Large intestine (tissue), 3 donors: ENCODE results near the gene LCN9. TPM values are rescaled to one million over a fixed set of nuclear protein-coding genes. Genes with fewer than 3 reads are reported as not detected.

Experiments
- DNase-seq, 2 donors: peaks; one replicate each; pipeline versions ENCODE4 v3.0.0 to v3.0.0-alpha.2; 2013
- H3K27ac ChIP-seq: one replicate; pipeline ENCODE4 v1.5.1; 2013; ENCODE audit warnings: low read length
- H3K27me3 ChIP-seq: 2 replicates; pipeline ENCODE4 v1.6.1; 2013; ENCODE audit warnings: low read length; ENCODE audit not compliant: control insufficient read depth, insufficient read depth
- H3K36me3 ChIP-seq: 2 replicates; pipeline ENCODE4 v1.6.1; 2013; ENCODE audit warnings: low read length; ENCODE audit not compliant: control insufficient read depth, insufficient read depth
- H3K4me1 ChIP-seq: one replicate; pipeline ENCODE4 v1.6.1; 2013; ENCODE audit warnings: low read length; ENCODE audit not compliant: control insufficient read depth, insufficient read depth
- H3K4me3 ChIP-seq: one replicate; pipeline ENCODE4 v1.5.1; 2013; ENCODE audit warnings: low read length
- H3K9me3 ChIP-seq: one replicate; pipeline ENCODE4 v1.6.1; 2013; ENCODE audit warnings: mild to moderate bottlenecking, low read depth, low read length, moderate library complexity; ENCODE audit not compliant: control insufficient read depth
- WGBS: methylation state at CpG from one replicate; pipeline ENCODE4 v1.1.5; 2013; ENCODE audit warnings: low lambda C conversion rate; ENCODE audit not compliant: insufficient coverage; 5-methylcytosine and 5-hydroxymethylcytosine counted together
- polyA plus RNA-seq: library from polyadenylated mRNA; unstranded; fragments of 120-200 nt; gene quantifications from one replicate; pipeline ENCODE4 v1.2.1, GENCODE V29; 2013

LCN9 gene
- polyA plus RNA-seq, 1 donor: not detected

GRCh38 chr9:135648494-135649410, 14.4 kb upstream of the LCN9 start:
- H3K4me1 ChIP-seq: no peaks in the 10 kb centered on the region
- peaks cover 5% of the 10 kb centered on the region for H3K9me3 ChIP-seq
- H3K4me3 ChIP-seq: no peak overlapping the region
- no peaks in the 10 kb centered on the region for H3K27me3 ChIP-seq
- WGBS: 100% methylated on average over 2 of the region's 10 CpGs
- no peak for DNase-seq
- no peaks in the 10 kb centered on the region for H3K36me3 ChIP-seq
- no peak overlapping the region for H3K27ac ChIP-seq

- Histone ChIP-seq H3K27me3 (no peaks in the 10 kb centered on the region), H3K4me1 (no peaks in the 10 kb centered on the region), H3K36me3 (no peaks in the 10 kb centered on the region), H3K9me3 (peaks cover 5% of the 10 kb centered on the region), H3K27ac (no peak overlapping the region), H3K4me3 (no peak overlapping the region)
- DNase-seq: no peak
- no CpG with 5 or more reads among the region's 2 CpGs for WGBS
These were observed 13.6 kb upstream of the LCN9 start for GRCh38 chr9:135649508-135649907.

DNA sequence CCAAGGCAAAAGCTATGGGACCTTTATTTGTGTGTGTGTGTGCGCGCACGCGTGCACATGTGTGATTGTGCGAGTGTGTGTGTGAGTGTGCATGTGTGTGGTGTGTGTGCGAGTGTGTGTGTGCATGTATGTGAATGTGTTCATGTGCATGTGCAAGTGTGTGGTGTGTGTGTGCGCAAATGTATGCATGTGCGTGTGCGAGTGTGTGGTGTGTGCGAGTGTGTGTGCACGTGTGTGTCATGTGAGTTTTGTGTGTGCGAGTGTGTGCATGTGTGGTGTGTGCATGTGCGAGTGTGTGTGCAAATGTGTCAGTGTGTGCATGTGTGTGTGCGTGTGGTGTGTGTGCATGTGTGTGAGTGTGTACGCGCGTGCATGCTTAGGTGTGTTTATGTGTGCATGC, 12.7 kb upstream of the LCN9 start:
- Histone ChIP-seq H3K27me3 (no peaks in the 10 kb centered on the region), H3K4me3 (no peak overlapping the region), H3K36me3 (no peaks in the 10 kb centered on the region), H3K4me1 (no peaks in the 10 kb centered on the region), H3K9me3 (peaks cover 5% of the 10 kb centered on the region), H3K27ac (no peak overlapping the region)
- DNase-seq: no peak
- 100% methylated on average over 1 of the region's 17 CpGs for WGBS

GRCh38 chr9:135655317-135655716, 7.8 kb upstream of the LCN9 start:
- WGBS: no CpG with 5 or more reads among the region's 8 CpGs
- no peak for DNase-seq
- H3K36me3 ChIP-seq: no peaks in the 10 kb centered on the region
- no peak overlapping the region for H3K4me3 ChIP-seq
- H3K27me3 ChIP-seq: no peaks in the 10 kb centered on the region
- H3K4me1 ChIP-seq: no peaks in the 10 kb centered on the region
- H3K9me3 ChIP-seq: peaks cover 4% of the 10 kb centered on the region
- no peak overlapping the region for H3K27ac ChIP-seq

DNA sequence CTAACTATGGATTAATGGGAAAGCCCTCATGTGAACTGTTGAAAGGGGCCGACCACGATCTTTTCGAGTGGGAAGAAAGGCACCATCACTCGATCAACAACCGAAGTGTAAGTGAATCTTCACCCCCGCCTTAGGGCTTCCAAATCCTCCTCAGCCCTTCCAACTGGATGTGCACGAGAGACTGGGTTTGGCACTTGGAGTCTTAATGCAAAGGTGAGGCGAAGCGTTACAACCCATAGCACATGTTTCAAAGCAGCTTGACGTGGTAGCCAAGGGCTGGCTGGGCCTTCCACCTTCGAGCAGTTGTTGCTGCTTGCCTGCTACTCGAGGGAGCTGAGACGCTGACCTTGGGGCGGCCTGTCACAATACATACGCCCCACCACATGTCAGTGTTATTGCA, 5.7 kb upstream of the LCN9 start:
- Histone ChIP-seq H3K27me3 (no peaks in the 10 kb centered on the region), H3K4me3 (no peak overlapping the region), H3K27ac (no peak overlapping the region), H3K36me3 (no peaks in the 10 kb centered on the region), H3K4me1 (no peaks in the 10 kb centered on the region), H3K9me3 (no peaks in the 10 kb centered on the region)
- WGBS: no CpG with 5 or more reads among the region's 15 CpGs
- DNase-seq: no peak

DNA sequence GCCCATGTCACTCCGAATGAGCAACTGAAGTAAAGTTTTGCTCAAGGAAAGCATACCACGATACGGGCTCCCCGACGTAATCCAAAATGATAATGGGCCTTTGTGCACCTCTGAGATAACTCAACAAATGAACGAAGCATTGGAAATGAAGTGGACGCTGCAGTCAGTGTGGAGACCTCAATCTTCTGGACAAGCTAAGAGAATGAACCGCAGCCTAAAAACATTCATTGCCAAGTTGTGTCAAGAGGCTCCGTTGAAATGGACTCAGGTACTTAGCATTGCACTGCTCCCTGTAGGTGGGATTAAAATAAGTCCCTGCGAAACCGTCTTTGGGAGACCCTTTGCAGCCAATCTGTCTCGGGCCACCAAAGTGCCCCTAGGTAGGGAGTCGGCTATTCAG, 3.9 kb upstream of the LCN9 start:
- Histone ChIP-seq H3K4me1 (no peaks in the 10 kb centered on the region), H3K4me3 (no peak overlapping the region), H3K36me3 (no peaks in the 10 kb centered on the region), H3K27ac (no peak overlapping the region), H3K27me3 (no peaks in the 10 kb centered on the region), H3K9me3 (no peaks in the 10 kb centered on the region)
- DNase-seq: no peak
- 100% methylated on average over 1 of the region's 13 CpGs for WGBS

GRCh38 chr9:135660407-135660806, 2.7 kb upstream of the LCN9 start:
- WGBS: no CpG with 5 or more reads among the region's 22 CpGs
- no peak for DNase-seq
- Histone ChIP-seq H3K27ac (no peak overlapping the region), H3K9me3 (no peaks in the 10 kb centered on the region), H3K4me1 (no peaks in the 10 kb centered on the region), H3K27me3 (no peaks in the 10 kb centered on the region), H3K36me3 (no peaks in the 10 kb centered on the region), H3K4me3 (no peak overlapping the region)

GRCh38 chr9:135661816-135662560, 1.1 kb upstream of the LCN9 start:
- no CpG with 5 or more reads among the region's 19 CpGs for WGBS
- no peak overlapping the region for H3K27ac ChIP-seq
- no peaks in the 10 kb centered on the region for H3K9me3 ChIP-seq
- no peak overlapping the region for H3K4me3 ChIP-seq
- H3K36me3 ChIP-seq: no peaks in the 10 kb centered on the region
- H3K27me3 ChIP-seq: no peaks in the 10 kb centered on the region
- DNase-seq: no peak
- no peaks in the 10 kb centered on the region for H3K4me1 ChIP-seq

DNA sequence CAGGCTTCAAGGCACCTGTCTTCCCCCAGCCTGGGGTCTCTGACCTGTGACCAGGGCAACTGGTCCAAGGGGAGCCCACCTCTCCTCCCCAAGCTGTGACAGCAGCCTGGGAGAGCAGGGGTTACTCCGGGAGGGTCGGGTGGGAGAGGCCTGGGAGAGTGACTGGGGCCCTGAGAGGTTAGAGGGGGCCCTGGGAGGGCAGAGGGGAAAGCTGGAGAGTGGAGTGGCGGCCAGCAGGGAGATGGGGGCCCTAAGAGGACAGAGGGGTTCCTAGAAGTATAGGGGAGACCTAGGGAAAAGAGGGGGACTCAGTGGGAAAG, 302 bp downstream of the LCN9 start:
- H3K9me3 ChIP-seq: no peaks in the 10 kb centered on the region
- H3K36me3 ChIP-seq: no peaks in the 10 kb centered on the region
- H3K27ac ChIP-seq: no peak overlapping the region
- no peaks in the 10 kb centered on the region for H3K4me1 ChIP-seq
- H3K27me3 ChIP-seq: no peaks in the 10 kb centered on the region
- WGBS: no CpG with 5 or more reads among the region's 3 CpGs
- no peak for DNase-seq
- H3K4me3 ChIP-seq: no peak overlapping the region

GRCh38 chr9:135663857-135664256, 748 bp downstream of the LCN9 start:
- Histone ChIP-seq H3K4me3 (no peak overlapping the region), H3K4me1 (no peaks in the 10 kb centered on the region), H3K9me3 (no peaks in the 10 kb centered on the region), H3K27ac (no peak overlapping the region), H3K27me3 (no peaks in the 10 kb centered on the region), H3K36me3 (no peaks in the 10 kb centered on the region)
- no CpG with 5 or more reads among the region's 12 CpGs for WGBS
- no peak for DNase-seq
